ENCODE data around the gene TBRG4.
"Not testable (repeated sequence)": the region's sequence is repeated elsewhere in the genome, so short reads cannot be mapped to it uniquely, and the experiment has no call there.

Gene TBRG4

GRCh38 chr7:45111298-45112223 is at the start of gene TBRG4:
TBRG4 (minus strand) TSS chr7:45111697; CDS start chr7:45109237, 2,460 bp downstream.
- DNase-seq, result peak; percentile 91

- no peak for DNase-seq
Observed at GRCh38 chr7:45161138-45161537, 49.6 kb upstream of the TBRG4 start.

GRCh38 chr7:45160417-45160881 is 49.0 kb upstream of the TBRG4 start:
- no peak for DNase-seq

- DNase-seq, result no peak
Observed at GRCh38 chr7:45159296-45159695, 47.8 kb upstream of the TBRG4 start.

- DNase-seq, result no peak
Observed at GRCh38 chr7:45158471-45158870, 47.0 kb upstream of the TBRG4 start.

- DNase-seq, result no peak
Observed at GRCh38 chr7:45157653-45158401, 46.3 kb upstream of the TBRG4 start, which contains the start of gene RAMP3. RAMP3 (plus strand) TSS chr7:45157791; CDS start chr7:45157829, 38 bp downstream.

GRCh38 chr7:45157286-45157652 is 45.8 kb upstream of the TBRG4 start:
- no peak for DNase-seq

- no peak for DNase-seq
Observed at GRCh38 chr7:45156516-45157272, 45.2 kb upstream of the TBRG4 start.

- DNase-seq, result no peak
Observed at GRCh38 chr7:45155941-45156340, 44.4 kb upstream of the TBRG4 start.

- DNase-seq, result no peak
Observed at GRCh38 chr7:45155357-45155900, 43.9 kb upstream of the TBRG4 start.

- not testable (repeated sequence) for DNase-seq
Observed at GRCh38 chr7:45153861-45154260, 42.4 kb upstream of the TBRG4 start.

- DNase-seq, result no peak
Observed at GRCh38 chr7:45153233-45153632, 41.7 kb upstream of the TBRG4 start.

GRCh38 chr7:45151967-45152366 is 40.5 kb upstream of the TBRG4 start:
- DNase-seq, result no peak

GRCh38 chr7:45151131-45151684 is 39.7 kb upstream of the TBRG4 start:
- DNase-seq, result no peak

GRCh38 chr7:45150199-45150598 is 38.7 kb upstream of the TBRG4 start:
- no peak for DNase-seq

GRCh38 chr7:45149606-45150005 is 38.1 kb upstream of the TBRG4 start:
- DNase-seq, result no peak

GRCh38 chr7:45148653-45148973 is 37.1 kb upstream of the TBRG4 start:
- no peak for DNase-seq

GRCh38 chr7:45147858-45148652 is 36.6 kb upstream of the TBRG4 start:
- no peak for DNase-seq

GRCh38 chr7:45146531-45147379 is 35.3 kb upstream of the TBRG4 start:
- no peak for DNase-seq

- DNase-seq, result no peak
Observed at GRCh38 chr7:45145881-45146280, 34.4 kb upstream of the TBRG4 start.

GRCh38 chr7:45143616-45144015 is 32.1 kb upstream of the TBRG4 start:
- no peak for DNase-seq
